ENCODE measurements around the gene INCA1. TPM values are rescaled to one million over a fixed set of nuclear protein-coding genes. Genes with fewer than 3 reads are reported as not detected.

The INCA1 gene
- total RNA-seq, 2 experiments from 2014 or later, result 0.82 TPM; not detected in 1

- peak overlapping the region; percentile 83 for H2AFZ ChIP-seq (ENCODE audit: low read length)
Observed at GRCh38 chr17:4987767-4988567, 9.4 kb downstream of the INCA1 start.

GRCh38 chr17:4986951-4987766 is 10.2 kb downstream of the INCA1 start, which contains the start of gene CAMTA2:
CAMTA2 (minus strand) TSS chr17:4987675; CDS start chr17:4986222, 1,453 bp downstream.
- Histone ChIP-seq H3K79me2 (ENCODE audit: insufficient read depth, low read depth, low read length) (peaks cover 3% of the 10 kb centered on the region; the same call in 1 of the 2 replicates), H3K4me1 (ENCODE audit: insufficient read depth, low read length, poor library complexity, severe bottlenecking) (peaks cover 27% of the 10 kb centered on the region), H2AFZ (ENCODE audit: low read length) (peak within 1 kb of the TSS; percentile 83), H3K36me3 (ENCODE audit: insufficient read depth, low read length) (peaks cover 12% of the 10 kb centered on the region; the same call in 1 of the 2 replicates), H3K9me2 (ENCODE audit: insufficient read depth, low read length) (no peaks in the 10 kb centered on the region), H4K20me1 (ENCODE audit: insufficient read depth, low read length) (no peaks in the 10 kb centered on the region), H3K27ac (ENCODE audit: low read depth, low read length, poor library complexity, severe bottlenecking) (peak within 1 kb of the TSS; percentile 48), H3K9me3 (ENCODE audit: low read length) (no peaks in the 10 kb centered on the region), H3K4me2 (ENCODE audit: low read length) (peak within 1 kb of the TSS; percentile 99), H3K4me3 (ENCODE audit: low read depth, low read length, poor library complexity, severe bottlenecking) (peak within 1 kb of the TSS; percentile 93)
- TF ChIP-seq EZH2phosphoT487 (IDR thresholded peaks at IDR 0.05; ENCODE audit: borderline replicate concordance, low read depth, low read length), result no peak
- peak; percentile 89 for TF ChIP-seq CTCF (conservative IDR thresholded peaks at IDR 0.05; ENCODE audit: low read length)
- DNase-seq (ENCODE audit: low spot score), result peak; percentile 85
- ChIA-PET POLR2A (interaction anchor here (0.5 to 3.3 kb wide), 4 partner anchors 19 to 109 kb away, joined by 3 to 10 read pairs (median 5); partner anchors contain the start of gene SPAG7), CTCF (ENCODE audit: unreplicated experiment) (no interaction called here)
- TSS peak; percentile 56 for BruUV-seq (replicated peaks)
- intact Hi-C loops (cut with micrococcal nuclease; ENCODE audit: unreplicated experiment), result loop anchor here (2.0 to 5.0 kb wide), 3 partner anchors 32 to 80 kb away; no protein-coding TSS in a partner anchor

More at GRCh38 chr17:4987767-4988567, 9.4 kb downstream of the INCA1 start:
- H3K4me2 ChIP-seq (ENCODE audit: low read length), result peak overlapping the region; percentile 99
- peak; percentile 47 for DNase-seq (ENCODE audit: low spot score)
- no peaks in the 10 kb centered on the region for H3K9me2 ChIP-seq (ENCODE audit: insufficient read depth, low read length)
- H3K9me3 ChIP-seq (ENCODE audit: low read length), result no peaks in the 10 kb centered on the region
- H3K79me2 ChIP-seq (ENCODE audit: insufficient read depth, low read depth, low read length), result peaks cover 3% of the 10 kb centered on the region; the same call in 1 of the 2 replicates
- BruUV-seq (replicated peaks), result TSS peak; percentile 74
- H3K27ac ChIP-seq (ENCODE audit: low read depth, low read length, poor library complexity, severe bottlenecking), result peak overlapping the region; percentile 48
- intact Hi-C loops (cut with micrococcal nuclease; ENCODE audit: unreplicated experiment), result loop anchor here (2.0 to 5.0 kb wide), 3 partner anchors 31 to 81 kb away; no protein-coding TSS in a partner anchor
- TF ChIP-seq EZH2phosphoT487 (IDR thresholded peaks at IDR 0.05; ENCODE audit: borderline replicate concordance, low read depth, low read length) (no peak), CTCF (conservative IDR thresholded peaks at IDR 0.05; ENCODE audit: low read length) (no peak)
- H3K4me1 ChIP-seq (ENCODE audit: insufficient read depth, low read length, poor library complexity, severe bottlenecking), result peaks cover 27% of the 10 kb centered on the region
- ChIA-PET POLR2A (interaction anchor here (1.1 to 3.3 kb wide), 3 partner anchors 17 to 29 kb away, joined by 3 to 10 read pairs (median 5); partner anchors contain the start of gene SPAG7), CTCF (ENCODE audit: unreplicated experiment) (interaction anchor here (1.3 kb wide), 1 partner anchor 10 kb away, joined by 4 read pairs; no protein-coding TSS in a partner anchor)
- peaks cover 4% of the 10 kb centered on the region; the same call in 1 of the 2 replicates for H3K36me3 ChIP-seq (ENCODE audit: insufficient read depth, low read length)
- H3K4me3 ChIP-seq (ENCODE audit: low read depth, low read length, poor library complexity, severe bottlenecking), result peak overlapping the region; percentile 93
- H4K20me1 ChIP-seq (ENCODE audit: insufficient read depth, low read length), result no peaks in the 10 kb centered on the region

Measured in OCI-LY7 (cell line).